ENCODE measurements around the gene JUP. TPM values are rescaled to one million over a fixed set of nuclear protein-coding genes. Genes with fewer than 3 reads are reported as not detected.

JUP gene
- total and polyA plus RNA-seq, 2 of the 13 experiments (the other 11 are each of a cell fraction or from before 2014, with no cell fraction given), result 12.1 to 20.6 TPM

- no peak for TF ChIP-seq ZNF674 (CRISPR knock-in tag; IDR thresholded peaks at IDR 0.05; ENCODE audit: low read depth)
- no peak for TF ChIP-seq KAT8 (CRISPR knock-in tag; IDR thresholded peaks at IDR 0.05)
- TF ChIP-seq REST (IDR thresholded peaks at IDR 0.05; ENCODE audit: borderline replicate concordance in 1 of 2, low read depth in 1 of 2, low read length in 2 of 2), result no peak
- TF ChIP-seq PTBP1 (IDR thresholded peaks at IDR 0.05; ENCODE audit: low read depth, low read length, poor library complexity, severe bottlenecking), result no peak
- no peak for TF ChIP-seq ZSCAN12 (CRISPR knock-in tag; IDR thresholded peaks at IDR 0.05)
- no peak for TF ChIP-seq ZFP1 (CRISPR knock-in tag; IDR thresholded peaks at IDR 0.05)
- TF ChIP-seq ATF5 (CRISPR knock-in tag; IDR thresholded peaks at IDR 0.05; ENCODE audit: low read depth), result no peak
- no peak for TF ChIP-seq ZNF777 (CRISPR knock-in tag; IDR thresholded peaks at IDR 0.05)
- no peak for TF ChIP-seq KDM3A (CRISPR knock-in tag; IDR thresholded peaks at IDR 0.05; ENCODE audit: low read depth)
- no peak for TF ChIP-seq FOXM1 (CRISPR knock-in tag; IDR thresholded peaks at IDR 0.05)
- peak; percentile 9; the same call in 1 of the 2 replicates for TF ChIP-seq GATAD1 (CRISPR knock-in tag; IDR thresholded peaks at IDR 0.05)
- no peak for TF ChIP-seq SP140L (CRISPR knock-in tag; IDR thresholded peaks at IDR 0.05; ENCODE audit: borderline replicate concordance)
- TF ChIP-seq SOX13 (IDR thresholded peaks at IDR 0.05), result no peak
- no peak for TF ChIP-seq SOX13 (CRISPR knock-in tag; conservative IDR thresholded peaks at IDR 0.05 in 1 of 2, IDR thresholded peaks at IDR 0.05 in 1 of 2)
- TF ChIP-seq ARID5B (CRISPR knock-in tag; IDR thresholded peaks at IDR 0.05), result peak; percentile 17; the same call in 1 of the 2 replicates
- no peak; the same call in 1 of the 2 replicates for TF ChIP-seq DMAP1 (CRISPR knock-in tag; IDR thresholded peaks at IDR 0.05)
- 0 out of 2 replicates have a peak, but pooled peaks have one; percentile 31 for TF ChIP-seq HOMEZ (CRISPR knock-in tag; IDR thresholded peaks at IDR 0.05; ENCODE audit: low read depth)
- TF ChIP-seq ATAD3A (CRISPR knock-in tag; IDR thresholded peaks at IDR 0.05), result no peak
These were observed 24.4 kb upstream of the JUP start (continued) for GRCh38 chr17:41810659-41811548.
